ENCODE measurements around the gene GMPR. TPM values are rescaled to one million over a fixed set of nuclear protein-coding genes. Genes with fewer than 3 reads are reported as not detected.

The GMPR gene
- total and polyA plus RNA-seq, 10 of the 15 experiments (the other 5 are each of a cell fraction or from before 2014, with no cell fraction given) = 0.15 to 1.8 (median 0.49) TPM; not detected in 1

- Histone ChIP-seq H3K4me1 (ENCODE audit: control insufficient read depth, insufficient read depth, low read length) (no peaks in the 10 kb centered on the region), H3K27ac (ENCODE audit: control insufficient read depth, insufficient read depth) (no peak overlapping the region), H3K36me3 (ENCODE audit: control insufficient read depth in 2 of 2, insufficient read depth in 2 of 2, low read length in 1 of 2) (no peaks in the 10 kb centered on the region), H3K9ac (ENCODE audit: control insufficient read depth, insufficient read depth, low read length) (no peak overlapping the region), H4K20me1 (ENCODE audit: control insufficient read depth, insufficient read depth) (no peaks in the 10 kb centered on the region), H3K4me2 (ENCODE audit: control insufficient read depth, insufficient read depth) (no peak overlapping the region), H3K79me2 (ENCODE audit: control insufficient read depth, insufficient read depth, low read length) (no peaks in the 10 kb centered on the region), H2AFZ (ENCODE audit: control insufficient read depth, low read depth, low read length) (no peak overlapping the region), H3K4me3 (no peak overlapping the region), H3K9me3 (replicated peaks; ENCODE audit: control insufficient read depth, insufficient read depth, low read length) (no peaks in the 10 kb centered on the region), H3K27me3 (replicated peaks in 1 of 2; ENCODE audit: control insufficient read depth in 2 of 2, insufficient read depth in 2 of 2, low read length in 1 of 2) (peaks cover 1 to 4% of the 10 kb centered on the region in 2 experiments; a peak in 3 of 4 replicates)
- ChIA-PET SMC1A (ENCODE audit: uncharacterized antibody, unreplicated experiment) (interaction anchor here (1.3 kb wide), 1 partner anchor 48 kb away, joined by 3 read pairs; no protein-coding TSS in a partner anchor), RAD21 (ENCODE audit: unreplicated experiment) (no interaction called here), POLR2A (no interaction called here), CTCF (interaction anchor here (0.7 kb wide), 1 partner anchor 12 kb away, joined by 3 read pairs; no protein-coding TSS in a partner anchor)
- BruUV-seq (replicated peaks) = no TSS peak
- TF ChIP-seq FOXK2 (IDR thresholded peaks at IDR 0.05) (no peak), BRCA1 (IDR thresholded peaks at IDR 0.05; ENCODE audit: low read depth, low read length) (no peak), SKIL (IDR thresholded peaks at IDR 0.05; ENCODE audit: low read depth, poor library complexity, severe bottlenecking) (no peak), SIX5 (IDR thresholded peaks at IDR 0.05; ENCODE audit: low read depth, low read length, severe bottlenecking) (no peak)
- no peak for ATAC-seq
- in situ Hi-C loops (cut with MboI) (no loop called here), intact Hi-C loops (cut with micrococcal nuclease; ENCODE audit: unreplicated experiment) (no loop called here)
- FAIRE-seq = no peak
- 84% methylated on average over 5 of the region's 5 CpGs for WGBS (ENCODE audit: insufficient coverage, insufficient replicate concordance, low lambda C conversion rate, missing lambda C conversion rate)
- no peak for DNase-seq (ENCODE audit: low read depth, low spot score)
These were observed 10.3 kb upstream of the GMPR start for GRCh38 chr6:16228043-16228442.
